ENCODE measurements around the gene EDDM3A.
"Not testable (repeated sequence)": the region's sequence is repeated elsewhere in the genome, so short reads cannot be mapped to it uniquely, and the experiment has no call there.

EDDM3A gene

DNA sequence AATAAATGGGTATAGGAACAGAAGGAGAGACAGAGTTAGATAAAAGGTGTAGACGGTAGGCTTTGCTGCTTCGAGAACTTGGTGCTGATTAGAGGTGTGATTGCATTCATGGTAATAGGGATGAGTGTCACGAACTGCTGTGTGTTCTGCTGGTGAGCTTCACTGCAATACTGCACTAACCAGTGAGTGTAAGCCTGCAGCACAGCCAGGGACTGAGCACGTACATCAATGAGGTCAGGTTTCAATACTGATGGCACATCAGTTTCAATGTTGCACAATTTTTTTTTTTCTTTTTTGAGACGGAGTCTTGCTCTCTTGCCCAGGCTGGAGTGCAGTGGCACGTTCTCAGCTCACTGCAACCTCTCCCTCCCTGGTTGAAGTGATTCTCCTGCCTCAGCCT lies 24.9 kb upstream of the EDDM3A start:
- H3K4me3 ChIP-seq (ENCODE audit: low read depth, low read length) = no peak overlapping the region
- TF ChIP-seq, protein P1, sequence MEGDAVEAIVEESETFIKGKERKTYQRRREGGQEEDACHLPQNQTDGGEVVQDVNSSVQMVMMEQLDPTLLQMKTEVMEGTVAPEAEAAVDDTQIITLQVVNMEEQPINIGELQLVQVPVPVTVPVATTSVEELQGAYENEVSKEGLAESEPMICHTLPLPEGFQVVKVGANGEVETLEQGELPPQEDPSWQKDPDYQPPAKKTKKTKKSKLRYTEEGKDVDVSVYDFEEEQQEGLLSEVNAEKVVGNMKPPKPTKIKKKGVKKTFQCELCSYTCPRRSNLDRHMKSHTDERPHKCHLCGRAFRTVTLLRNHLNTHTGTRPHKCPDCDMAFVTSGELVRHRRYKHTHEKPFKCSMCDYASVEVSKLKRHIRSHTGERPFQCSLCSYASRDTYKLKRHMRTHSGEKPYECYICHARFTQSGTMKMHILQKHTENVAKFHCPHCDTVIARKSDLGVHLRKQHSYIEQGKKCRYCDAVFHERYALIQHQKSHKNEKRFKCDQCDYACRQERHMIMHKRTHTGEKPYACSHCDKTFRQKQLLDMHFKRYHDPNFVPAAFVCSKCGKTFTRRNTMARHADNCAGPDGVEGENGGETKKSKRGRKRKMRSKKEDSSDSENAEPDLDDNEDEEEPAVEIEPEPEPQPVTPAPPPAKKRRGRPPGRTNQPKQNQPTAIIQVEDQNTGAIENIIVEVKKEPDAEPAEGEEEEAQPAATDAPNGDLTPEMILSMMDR (conservative IDR thresholded peaks at IDR 0.05; ENCODE audit: low read depth, low read length) = no peak

DNA sequence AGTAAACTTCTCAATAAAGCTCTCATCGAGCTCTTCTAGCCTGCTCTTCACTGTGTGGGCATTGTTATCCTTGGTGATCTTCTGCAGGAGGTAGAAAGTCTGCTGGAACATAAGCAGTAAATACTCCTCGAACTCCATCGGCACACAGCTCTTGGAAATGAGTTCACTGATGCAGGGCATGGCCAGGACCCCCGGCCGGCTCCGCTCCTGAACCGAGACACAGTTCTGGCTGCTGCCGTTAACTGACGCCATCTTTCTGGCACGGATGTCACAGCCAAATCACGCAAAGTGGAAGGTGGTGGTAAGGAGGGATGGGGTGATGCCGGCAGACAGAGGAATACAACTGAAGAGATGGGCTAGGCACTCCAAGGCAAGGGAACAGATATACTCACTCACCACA lies 23.7 kb upstream of the EDDM3A start:
- no peak overlapping the region for H3K4me3 ChIP-seq (ENCODE audit: low read depth, low read length)
- TF ChIP-seq, protein P1 (conservative IDR thresholded peaks at IDR 0.05; ENCODE audit: low read depth, low read length) = no peak
- no peak for DNase-seq (ENCODE audit: low read depth)

More for the DNA sequence above, 24.9 kb upstream of the EDDM3A start:
- no peak for DNase-seq (ENCODE audit: low read depth)

DNA sequence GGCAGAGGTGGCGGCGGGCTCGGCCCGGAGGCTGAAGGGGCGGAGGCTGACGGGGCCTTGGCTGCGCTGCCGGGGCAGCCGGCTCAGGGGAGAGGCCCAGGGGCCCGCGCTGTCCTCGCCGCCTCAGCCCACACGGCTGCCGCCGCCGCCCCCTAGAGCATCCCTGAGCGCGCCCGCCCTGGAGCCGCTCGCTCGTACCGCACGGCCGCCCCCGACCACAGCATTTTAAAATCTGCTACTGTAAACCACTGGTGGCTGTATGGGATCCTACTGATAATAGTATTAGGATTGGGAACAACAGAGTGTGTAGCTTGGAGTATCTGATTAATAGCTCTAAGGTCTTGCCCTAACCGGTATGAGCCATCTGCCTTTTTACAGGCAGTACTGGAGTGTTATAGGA lies 22.2 kb upstream of the EDDM3A start:
- TF ChIP-seq, protein P1 (conservative IDR thresholded peaks at IDR 0.05; ENCODE audit: low read depth, low read length) = no peak
- no peak overlapping the region for H3K4me3 ChIP-seq (ENCODE audit: low read depth, low read length)
- DNase-seq (ENCODE audit: low read depth) = no peak

- not testable (repeated sequence) for DNase-seq (ENCODE audit: low read depth); H3K4me3 ChIP-seq (ENCODE audit: low read depth, low read length)
Measured at GRCh38 chr14:20726121-20726520, 19.6 kb upstream of the EDDM3A start.

DNA sequence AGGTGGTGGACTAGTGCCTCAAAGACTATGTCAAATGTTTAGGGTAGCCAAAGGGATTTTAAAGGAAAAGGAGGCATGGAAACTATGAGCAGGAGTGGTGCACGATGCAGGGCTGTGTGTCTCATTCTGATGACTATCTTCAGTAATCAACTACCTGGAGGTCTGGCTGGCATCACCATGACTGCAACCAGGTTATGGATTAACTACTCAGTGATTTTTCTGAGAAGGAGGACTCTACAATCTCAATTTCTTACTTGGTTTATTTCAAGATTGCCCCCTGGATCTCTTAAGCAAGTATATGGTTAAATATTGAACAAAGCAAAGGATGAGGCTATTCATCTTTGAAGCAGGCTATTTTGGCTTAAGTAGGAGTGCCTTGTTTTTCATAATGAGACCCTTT lies 19.2 kb upstream of the EDDM3A start:
- DNase-seq (ENCODE audit: low read depth) = no peak
- no peak overlapping the region for H3K4me3 ChIP-seq (ENCODE audit: low read depth, low read length)
- TF ChIP-seq, protein P1 (conservative IDR thresholded peaks at IDR 0.05; ENCODE audit: low read depth, low read length) = no peak

- no peak overlapping the region for H3K4me3 ChIP-seq (ENCODE audit: low read depth, low read length)
- TF ChIP-seq, protein P1 (conservative IDR thresholded peaks at IDR 0.05; ENCODE audit: low read depth, low read length) = no peak
- no peak for DNase-seq (ENCODE audit: low read depth)
Measured at GRCh38 chr14:20730891-20731290, 14.8 kb upstream of the EDDM3A start.

GRCh38 chr14:20732477-20732876 lies 13.2 kb upstream of the EDDM3A start:
- TF ChIP-seq, protein P1 (conservative IDR thresholded peaks at IDR 0.05; ENCODE audit: low read depth, low read length) = no peak

More at GRCh38 chr14:20732477-20732876, 13.2 kb upstream of the EDDM3A start:
- no peak overlapping the region for H3K4me3 ChIP-seq (ENCODE audit: low read depth, low read length)
- no peak for DNase-seq (ENCODE audit: low read depth)

All from choroid plexus epithelial cell (primary cell).